ENCODE measurements around the gene YPEL2. TPM values are rescaled to one million over a fixed set of nuclear protein-coding genes. Genes with fewer than 3 reads are reported as not detected.

The YPEL2 gene
- total and polyA plus RNA-seq, 2 of the 13 experiments (the other 11 are each of a cell fraction or from before 2014, with no cell fraction given), result 8.5 to 21.1 TPM

- TF ChIP-seq HMGXB3 (CRISPR knock-in tag; IDR thresholded peaks at IDR 0.05; ENCODE audit: borderline replicate concordance) (no peak), ZNF205 (CRISPR knock-in tag; IDR thresholded peaks at IDR 0.05) (no peak), FOXK2 (IDR thresholded peaks at IDR 0.05) (no peak), TRIM24 (CRISPR knock-in tag; IDR thresholded peaks at IDR 0.05) (no peak), CBX2 (IDR thresholded peaks at IDR 0.05; ENCODE audit: low read depth, low read length) (no peak), CBX2 (CRISPR knock-in tag; IDR thresholded peaks at IDR 0.05; ENCODE audit: low read depth) (no peak), HOXD1 (CRISPR knock-in tag; IDR thresholded peaks at IDR 0.05) (peak; percentile 49; the same call in 1 of the 2 replicates), TBL1XR1 (IDR thresholded peaks at IDR 0.05; ENCODE audit: borderline replicate concordance, low read length, partially characterized antibody) (no peak), SMC3 (IDR thresholded peaks at IDR 0.05; ENCODE audit: low read length) (no peak), MED8 (CRISPR knock-in tag; IDR thresholded peaks at IDR 0.05; ENCODE audit: insufficient replicate concordance) (no peak), ZBTB10 (CRISPR knock-in tag; IDR thresholded peaks at IDR 0.05; ENCODE audit: borderline replicate concordance) (no peak; the same call in 1 of the 2 replicates), THYN1 (CRISPR knock-in tag; IDR thresholded peaks at IDR 0.05; ENCODE audit: borderline replicate concordance, low read depth) (no peak), MBNL3 (CRISPR knock-in tag; conservative IDR thresholded peaks at IDR 0.05) (no peak), DDIT3 (CRISPR knock-in tag; IDR thresholded peaks at IDR 0.05) (no peak), FOXJ3 (CRISPR knock-in tag; IDR thresholded peaks at IDR 0.05; ENCODE audit: borderline replicate concordance) (no peak), KMT2A (CRISPR knock-in tag; IDR thresholded peaks at IDR 0.05) (peak; percentile 28; the same call in 1 of the 2 replicates), ZFX (CRISPR knock-in tag; IDR thresholded peaks at IDR 0.05; ENCODE audit: low read depth) (no peak), ZNF639 (CRISPR knock-in tag; conservative IDR thresholded peaks at IDR 0.05) (no peak), BHLHE40 (IDR thresholded peaks at IDR 0.05; ENCODE audit: low read length) (no peak), MNT (IDR thresholded peaks at IDR 0.05) (no peak)
These were observed 684 bp downstream of the YPEL2 start (continued) for GRCh38 chr17:59331929-59332748.
